H1 (cell line): ENCODE measurements around the gene QSOX2. TPM values are rescaled to one million over a fixed set of nuclear protein-coding genes. Genes with fewer than 3 reads are reported as not detected.

ENCODE experiments used
- CHD7 ChIP-seq: fragments of 300-600 bp; sonication (generic); IDR thresholded peaks from 2 replicates; pipeline ENCODE4 v1.7.1; 2012; ENCODE audit warnings: low read length, moderate library complexity, mild to moderate bottlenecking, inconsistent platforms; ENCODE audit not compliant: insufficient replicate concordance
- polyA plus RNA-seq, 7 experiments: library from polyadenylated mRNA; depleted of rRNA in 3 of 7; stranded (reverse) in 5 of 7; unstranded in 2 of 7; fragments of >200 nt in 5 of 7; fragments of 200-250 nt in 2 of 7; gene quantifications; 1 replicate in 5 of 7; 2 replicates in 1 of 7; 4 replicates in 1 of 7; pipeline versions ENCODE4 v1.2.1 to v1.2.3, GENCODE V29; 2011 to 2013; ENCODE audit warnings: missing spikeins in 2 of 7, mixed read lengths in 2 of 7
- total RNA-seq: library from RNA; stranded (reverse); fragmentation: NEBNext Ultra II Directional; extraction: Animal tissue kit (Norgen Biotek cat#: 25700); gene quantifications from 2 replicates; pipeline ENCODE4 v1.2.1, GENCODE V29; 2021

QSOX2 gene
- total and polyA plus RNA-seq, 2 of the 8 experiments (the other 6 are each of a cell fraction or from before 2014, with no cell fraction given): 18.0 to 28.6 TPM

GRCh38 chr9:136237486-136238341, 7.9 kb downstream of the QSOX2 start (continued):
- TF ChIP-seq CHD7: no peak
